Lung (tissue), 12 donors: ENCODE measurements around the gene CDKN2C. TPM values are rescaled to one million over a fixed set of nuclear protein-coding genes. Genes with fewer than 3 reads are reported as not detected.
"Not testable (repeated sequence)": the region's sequence is repeated elsewhere in the genome, so short reads cannot be mapped to it uniquely, and the experiment has no call there.

Source experiments
- ATAC-seq: fragments of 200-7000 bp; cut with Tn5 transposase; one replicate; pipeline ENCODE4 v1.9.1; 2020; ENCODE audit warnings: moderate number of reproducible peaks; ENCODE audit not compliant: insufficient read depth, low FRiP score
- DNase-seq, 3 donors: peaks; one replicate each; pipeline ENCODE4 v3.0.0-alpha.2; 2013 to 2017
- H3K27ac ChIP-seq, 2 donors: one replicate each; pipeline ENCODE4 v1.5.1; 2013; ENCODE audit warnings: mild to moderate bottlenecking in 2 of 2, moderate library complexity in 2 of 2, control low read depth in 1 of 2, inconsistent platforms in 1 of 2, low read depth in 1 of 2, low read length in 1 of 2
- H3K27me3 ChIP-seq, 3 donors: one replicate each; pipeline ENCODE4 v1.5.1; 2013; ENCODE audit warnings: low read length in 2 of 3; ENCODE audit not compliant: control insufficient read depth in 3 of 3, insufficient read depth in 3 of 3
- H3K36me3 ChIP-seq, 4 donors: one replicate each; pipeline ENCODE4 v1.5.1; 2013; ENCODE audit warnings: low read length in 4 of 4, mild to moderate bottlenecking in 1 of 4, moderate library complexity in 1 of 4; ENCODE audit not compliant: control insufficient read depth in 4 of 4, insufficient read depth in 4 of 4
- H3K4me1 ChIP-seq, 5 donors: one replicate each; pipeline ENCODE4 v1.5.1; 2013; ENCODE audit warnings: low read length in 5 of 5, mild to moderate bottlenecking in 2 of 5, moderate library complexity in 1 of 5; ENCODE audit not compliant: control insufficient read depth in 5 of 5, insufficient read depth in 5 of 5
- H3K4me3 ChIP-seq: one replicate; pipeline ENCODE4 v1.5.1; 2013; ENCODE audit warnings: mild to moderate bottlenecking, control low read depth, moderate library complexity
- H3K9ac ChIP-seq, 2 donors: one replicate each; pipeline ENCODE4 v1.5.1; 2013; ENCODE audit warnings: low read length in 2 of 2, control low read depth in 1 of 2; ENCODE audit not compliant: insufficient read depth in 1 of 2
- H3K9me3 ChIP-seq, 4 donors: one replicate each; pipeline ENCODE4 v1.5.1; 2013; ENCODE audit warnings: low read length in 3 of 4, mild to moderate bottlenecking in 1 of 4, moderate library complexity in 1 of 4; ENCODE audit not compliant: control insufficient read depth in 4 of 4, insufficient read depth in 3 of 4
- CTCF ChIP-seq: IDR thresholded peaks from 2 replicates; pipeline ENCODE4 v1.5.1; 2012; ENCODE audit warnings: mild to moderate bottlenecking; ENCODE audit errors: control extremely low read depth, extremely low read depth
- WGBS, 2 donors: extraction: QIAGEN DNeasy Blood & Tissue Kit; methylation state at CpG; one replicate each; pipeline ENCODE4 v1.1.7; 2013; 5-methylcytosine and 5-hydroxymethylcytosine counted together
- polyA plus RNA-seq, 2 donors: library from polyadenylated mRNA; stranded (reverse); fragments of 200-250 nt; gene quantifications; one replicate each; pipeline ENCODE4 v1.2.1, GENCODE V29; 2013
- total RNA-seq, 2 donors: library from RNA; depleted of rRNA in 1 of 2; stranded (reverse); fragments of >200 nt in 1 of 2; gene quantifications; one replicate each; pipeline ENCODE4 v1.2.1, GENCODE V29; 2014 to 2021
- donor health status: control.
- donor health status: control.
- donor health status: Bipolar disorder and iron deficiency.
- donor health status: healthy.
- donor health status: DM: yes; HTN: yes; CAD: no.

The CDKN2C gene
- total and polyA plus RNA-seq, 4 donors = 5.7 to 8.9 (median 7.6) TPM

GRCh38 chr1:50993645-50994044 lies 23.6 kb downstream of the CDKN2C start:
- DNase-seq (no peak), ATAC-seq (no peak)
- no peaks in the 10 kb centered on the region for H3K36me3 ChIP-seq
- no peaks in the 10 kb centered on the region for H3K27me3 ChIP-seq
- H3K9ac ChIP-seq = no peak overlapping the region
- 95 to 98% methylated on average over 3 of the region's 3 CpGs for WGBS, 2 donors
- H3K4me1 ChIP-seq = no peaks in the 10 kb centered on the region
- no peaks in the 10 kb centered on the region for H3K9me3 ChIP-seq
- no peak overlapping the region for H3K4me3 ChIP-seq
- no peak overlapping the region for H3K27ac ChIP-seq
- TF ChIP-seq CTCF = no peak

- no peaks in the 10 kb centered on the region for H3K27me3 ChIP-seq
- no peaks in the 10 kb centered on the region for H3K4me1 ChIP-seq
- TF ChIP-seq CTCF = no peak
- no peaks in the 10 kb centered on the region for H3K9me3 ChIP-seq
- H3K9ac ChIP-seq = no peak overlapping the region
- H3K4me3 ChIP-seq = no peak overlapping the region
- 85 to 87% methylated on average over 4 of the region's 4 CpGs for WGBS, 2 donors
- DNase-seq (no peak), ATAC-seq (no peak)
- H3K36me3 ChIP-seq = no peaks in the 10 kb centered on the region
- H3K27ac ChIP-seq = no peak overlapping the region
These were observed 25.0 kb downstream of the CDKN2C start for GRCh38 chr1:50994997-50995396.

- Histone ChIP-seq H3K9me3 (no peaks in the 10 kb centered on the region), H3K4me1 (no peaks in the 10 kb centered on the region), H3K27ac (no peak overlapping the region), H3K27me3 (no peaks in the 10 kb centered on the region), H3K4me3 (no peak overlapping the region), H3K36me3 (no peaks in the 10 kb centered on the region), H3K9ac (no peak overlapping the region)
- ATAC-seq = no peak
- DNase-seq = no peak
- TF ChIP-seq CTCF = no peak
- WGBS, 2 donors = 46 to 68% methylated on average over 1 of the region's 1 CpG
These were observed 25.6 kb downstream of the CDKN2C start for GRCh38 chr1:50995651-50996050.

GRCh38 chr1:50996083-50996482 lies 26.0 kb downstream of the CDKN2C start:
- no peak for ATAC-seq
- Histone ChIP-seq H3K27me3 (no peaks in the 10 kb centered on the region), H3K4me3 (no peak overlapping the region), H3K9ac (no peak overlapping the region), H3K9me3 (no peaks in the 10 kb centered on the region), H3K36me3 (no peaks in the 10 kb centered on the region), H3K27ac (no peak overlapping the region), H3K4me1 (no peaks in the 10 kb centered on the region)
- no peak for TF ChIP-seq CTCF
- no peak for DNase-seq
- WGBS, 2 donors = 70 to 88% methylated on average over 3 of the region's 3 CpGs

- 29 to 66% methylated on average over 1 of the region's 1 CpG for WGBS, 2 donors
- not testable (repeated sequence) for H3K27ac ChIP-seq, ATAC-seq, DNase-seq, H3K4me1 ChIP-seq, H3K27me3 ChIP-seq, H3K9me3 ChIP-seq, H3K9ac ChIP-seq, H3K4me3 ChIP-seq, H3K36me3 ChIP-seq
These were observed 29.3 kb downstream of the CDKN2C start for GRCh38 chr1:50999375-50999774.
